CD4-positive, alpha-beta T cell (primary cell): ENCODE measurements around the gene LAGE3. TPM values are rescaled to one million over a fixed set of nuclear protein-coding genes. Genes with fewer than 3 reads are reported as not detected.

Source experiments
- ATAC-seq: fragments of 200-7000 bp; cut with Tn5 transposase; one replicate; pipeline ENCODE4 v1.10.0; 2022; ENCODE audit warnings: mild to moderate bottlenecking; ENCODE audit not compliant: poor library complexity
- CTCF ChIA-PET: fragments of 350-600 bp; sonication (Branson Sonifier 250); formaldehyde crosslinking; loops from one replicate; lab custom pipeline; 2021; ENCODE audit warnings: antibody characterized with exemption, inconsistent platforms; lab: Charles Lee
- POLR2A ChIA-PET: fragments of 350-600 bp; sonication (Branson Sonifier 250); formaldehyde crosslinking; loops from one replicate; lab custom pipeline; 2021; ENCODE audit warnings: antibody characterized with exemption, inconsistent platforms; lab: Charles Lee
- DNase-seq, 14 experiments: peaks; one replicate each; pipeline ENCODE4 v3.0.0-alpha.2; 2013 to 2020; ENCODE audit warnings: mixed read lengths in 2 of 14
- H3K27ac ChIP-seq, 2 donors: one replicate each; pipeline versions ENCODE4 v1.5.1 to v1.7.0; 2013; ENCODE audit warnings: low read length in 2 of 2, low read depth in 1 of 2, mild to moderate bottlenecking in 1 of 2
- H3K27me3 ChIP-seq, 2 experiments: 1 replicate in 1 of 2; 2 replicates in 1 of 2; pipeline versions ENCODE4 v1.6.1 to v1.7.0; 2013; ENCODE audit warnings: low read length in 2 of 2, control low read depth in 1 of 2, mild to moderate bottlenecking in 1 of 2, moderate library complexity in 1 of 2; ENCODE audit not compliant: insufficient read depth in 2 of 2, control insufficient read depth in 1 of 2
- H3K36me3 ChIP-seq: one replicate; pipeline ENCODE4 v1.6.1; 2013; ENCODE audit warnings: low read length, control low read depth; ENCODE audit not compliant: insufficient read depth
- H3K4me1 ChIP-seq: one replicate; pipeline ENCODE4 v1.6.1; 2013; ENCODE audit warnings: low read length, control low read depth; ENCODE audit not compliant: insufficient read depth
- H3K4me3 ChIP-seq: one replicate; pipeline ENCODE4 v1.5.1; 2013; ENCODE audit warnings: mild to moderate bottlenecking, low read length, moderate library complexity
- H3K9me3 ChIP-seq, 2 experiments: 1 replicate in 1 of 2; 2 replicates in 1 of 2; pipeline versions ENCODE4 v1.6.1 to v1.7.0; 2013; ENCODE audit warnings: low read length in 2 of 2, mild to moderate bottlenecking in 2 of 2, control low read depth in 1 of 2, moderate library complexity in 1 of 2; ENCODE audit not compliant: control insufficient read depth in 1 of 2, insufficient read depth in 1 of 2
- H3K27ac Mint-ChIP-seq: one replicate; pipeline ENCODE4 v1.8.0; 2020; ENCODE audit warnings: mixed read lengths
- H3K27me3 Mint-ChIP-seq: one replicate; pipeline ENCODE4 v1.8.0; 2021; ENCODE audit warnings: mixed read lengths
- H3K36me3 Mint-ChIP-seq: one replicate; pipeline ENCODE4 v1.8.0; 2021; ENCODE audit warnings: low read depth, mixed read lengths
- H3K4me1 Mint-ChIP-seq: one replicate; pipeline ENCODE4 v1.8.0; 2021; ENCODE audit warnings: low read depth, mixed read lengths
- H3K4me3 Mint-ChIP-seq: one replicate; pipeline ENCODE4 v1.8.0; 2020; ENCODE audit warnings: mild to moderate bottlenecking, mixed read lengths
- H3K9me3 Mint-ChIP-seq: one replicate; pipeline ENCODE4 v1.8.0; 2020; ENCODE audit warnings: mixed read lengths
- intact Hi-C, 2 experiments: fragments of 100-400 bp; cut with DNase I in 1 of 2; cut with micrococcal nuclease in 1 of 2; formaldehyde crosslinking; loops; one replicate each; pipeline versions ENCODE4 v1.15.1 to v1.9.0; 2023 to 2025; cut with DNase I, micrococcal nuclease
- total RNA-seq, 174 experiments: library from RNA in 2 of 174; stranded (reverse) in 2 of 174; gene quantifications; one replicate each; pipeline ENCODE4 v1.2.3 and lab custom pipeline; 2021 to 2026
- TF ChIP-seq, protein P1 (sequence below): fragments of 200-600 bp; IDR thresholded peaks from one replicate; pipeline ENCODE4 v1.8.0; 2022; ENCODE audit warnings: antibody characterized with exemption, mild to moderate bottlenecking

LAGE3 gene
- total RNA-seq, 2 experiments from 2014 or later = 5.7 to 6.6 TPM

DNA sequence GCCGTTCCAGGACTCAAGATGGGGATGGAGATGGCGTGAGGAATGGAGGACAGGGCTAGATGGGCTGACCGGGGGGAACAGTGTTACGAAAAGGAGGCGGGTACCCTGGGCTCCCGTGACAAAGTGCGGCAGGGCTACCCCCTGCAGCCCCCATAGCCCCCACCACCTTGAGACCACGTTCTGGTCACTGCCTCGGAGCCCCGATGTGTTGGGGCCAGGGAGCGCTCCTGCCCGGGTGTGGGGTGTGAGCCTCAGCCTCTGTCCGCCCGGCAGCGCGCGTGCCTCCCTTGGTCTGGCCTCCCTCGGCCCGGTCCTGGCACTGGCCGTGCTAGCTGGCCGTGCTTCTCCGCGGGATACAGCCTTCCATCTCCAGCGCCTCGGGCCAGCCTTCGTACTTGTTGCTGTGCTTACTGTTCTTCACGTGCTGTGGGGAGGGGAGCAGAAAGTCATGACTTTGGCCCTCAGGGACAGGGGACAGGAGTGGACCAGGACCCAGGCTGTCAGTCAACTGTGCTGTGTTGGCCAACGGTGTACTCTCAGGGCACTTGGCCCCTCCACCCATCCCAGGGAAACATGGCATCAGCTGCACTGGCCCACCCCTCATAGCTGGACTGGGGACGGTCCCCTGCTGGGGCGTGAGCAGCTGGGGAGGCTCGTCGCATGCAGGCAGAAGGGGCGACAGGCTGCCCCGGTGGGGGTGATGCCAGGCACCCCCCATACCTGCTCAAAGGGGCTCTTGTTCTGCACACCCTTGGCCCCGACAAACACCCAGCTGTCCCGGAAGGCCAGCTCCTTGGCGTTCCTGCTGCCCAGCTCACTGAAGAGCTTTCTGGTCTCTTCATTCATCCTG is 27.6 kb upstream of the LAGE3 start:
- Histone ChIP-seq H3K36me3 (peaks cover 26% of the 10 kb centered on the region), H3K27ac (no peak overlapping the region), H3K27me3 (no peaks in the 10 kb centered on the region), H3K4me3 (no peak overlapping the region), H3K4me1 (peaks cover 8% of the 10 kb centered on the region), H3K9me3 (no peaks in the 10 kb centered on the region)
- CTCF ChIA-PET = no interaction called here
- Mint-ChIP-seq H3K36me3 (peaks cover 15% of the 10 kb centered on the region), H3K27ac (no peak overlapping the region), H3K27me3 (no peaks in the 10 kb centered on the region), H3K9me3 (no peaks in the 10 kb centered on the region), H3K4me1 (peaks cover 6% of the 10 kb centered on the region), H3K4me3 (no peak overlapping the region)
- intact Hi-C loops = no loop called here
- no peak for DNase-seq
- POLR2A ChIA-PET = no interaction called here
- TF ChIP-seq, protein P1, sequence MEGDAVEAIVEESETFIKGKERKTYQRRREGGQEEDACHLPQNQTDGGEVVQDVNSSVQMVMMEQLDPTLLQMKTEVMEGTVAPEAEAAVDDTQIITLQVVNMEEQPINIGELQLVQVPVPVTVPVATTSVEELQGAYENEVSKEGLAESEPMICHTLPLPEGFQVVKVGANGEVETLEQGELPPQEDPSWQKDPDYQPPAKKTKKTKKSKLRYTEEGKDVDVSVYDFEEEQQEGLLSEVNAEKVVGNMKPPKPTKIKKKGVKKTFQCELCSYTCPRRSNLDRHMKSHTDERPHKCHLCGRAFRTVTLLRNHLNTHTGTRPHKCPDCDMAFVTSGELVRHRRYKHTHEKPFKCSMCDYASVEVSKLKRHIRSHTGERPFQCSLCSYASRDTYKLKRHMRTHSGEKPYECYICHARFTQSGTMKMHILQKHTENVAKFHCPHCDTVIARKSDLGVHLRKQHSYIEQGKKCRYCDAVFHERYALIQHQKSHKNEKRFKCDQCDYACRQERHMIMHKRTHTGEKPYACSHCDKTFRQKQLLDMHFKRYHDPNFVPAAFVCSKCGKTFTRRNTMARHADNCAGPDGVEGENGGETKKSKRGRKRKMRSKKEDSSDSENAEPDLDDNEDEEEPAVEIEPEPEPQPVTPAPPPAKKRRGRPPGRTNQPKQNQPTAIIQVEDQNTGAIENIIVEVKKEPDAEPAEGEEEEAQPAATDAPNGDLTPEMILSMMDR = no peak
- no peak for ATAC-seq

DNA sequence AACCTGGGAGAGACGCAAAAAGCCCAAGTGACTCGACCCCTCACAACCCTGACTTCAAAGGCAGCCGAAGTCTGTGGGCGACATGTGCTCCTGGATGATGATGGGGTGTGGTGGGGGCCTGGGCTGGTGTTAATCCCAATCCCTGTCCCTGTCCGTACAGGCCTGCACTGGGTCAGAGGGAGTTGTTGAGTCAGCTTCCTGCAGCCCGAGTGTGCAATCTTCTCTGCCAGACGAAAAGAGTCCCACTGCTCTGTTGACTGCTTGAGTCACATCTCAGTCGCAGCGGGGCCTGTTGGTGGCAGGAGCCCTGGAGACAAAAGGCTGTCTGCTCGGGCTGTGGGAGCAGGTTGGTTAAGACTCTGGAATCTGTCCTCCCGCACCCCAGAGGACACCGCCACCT is 26.7 kb upstream of the LAGE3 start:
- Mint-ChIP-seq H3K9me3 (no peaks in the 10 kb centered on the region), H3K27ac (no peak overlapping the region), H3K27me3 (no peaks in the 10 kb centered on the region), H3K4me1 (peaks cover under 1% of the 10 kb centered on the region), H3K36me3 (peaks cover 10% of the 10 kb centered on the region), H3K4me3 (no peak overlapping the region)
- no peak for DNase-seq
- no peaks in the 10 kb centered on the region for H3K27me3 ChIP-seq
- POLR2A ChIA-PET = no interaction called here
- intact Hi-C loops = no loop called here
- H3K36me3 ChIP-seq = peaks cover 26% of the 10 kb centered on the region
- no peak overlapping the region for H3K27ac ChIP-seq
- no peak for ATAC-seq
- TF ChIP-seq, protein P1 = no peak
- no peak overlapping the region for H3K4me3 ChIP-seq
- CTCF ChIA-PET = no interaction called here
- H3K4me1 ChIP-seq = no peaks in the 10 kb centered on the region
- no peaks in the 10 kb centered on the region for H3K9me3 ChIP-seq

- Histone ChIP-seq H3K9me3 (no peaks in the 10 kb centered on the region), H3K4me1 (no peaks in the 10 kb centered on the region), H3K4me3 (no peak overlapping the region), H3K36me3 (peaks cover 15% of the 10 kb centered on the region), H3K27me3 (no peaks in the 10 kb centered on the region), H3K27ac (no peak overlapping the region)
- ATAC-seq (no peak), DNase-seq (no peak)
- intact Hi-C loops = no loop called here
- Mint-ChIP-seq H3K27ac (no peak overlapping the region), H3K27me3 (no peaks in the 10 kb centered on the region), H3K4me3 (no peak overlapping the region), H3K4me1 (no peaks in the 10 kb centered on the region), H3K36me3 (peaks cover 5% of the 10 kb centered on the region), H3K9me3 (no peaks in the 10 kb centered on the region)
- ChIA-PET POLR2A (interaction anchor here (1.2 kb wide), 1 partner anchor 12 kb away, joined by 3 read pairs; no protein-coding TSS in a partner anchor), CTCF (interaction anchor here (0.7 kb wide), 1 partner anchor 10 kb away, joined by 3 read pairs; no protein-coding TSS in a partner anchor)
- TF ChIP-seq, protein P1 = no peak
Observed at GRCh38 chrX:154502989-154503388, 23.9 kb upstream of the LAGE3 start.
